HepG2 (cell line): ENCODE measurements around the gene GJD4. TPM values are rescaled to one million over a fixed set of nuclear protein-coding genes. Genes with fewer than 3 reads are reported as not detected.

Source experiments
- FOXJ3 ChIP-seq: sonication (generic); formaldehyde crosslinking; IDR thresholded peaks from 2 replicates; pipeline ENCODE4 v1.4.0; 2020; ENCODE audit warnings: missing genetic modification reagents, mild to moderate bottlenecking, borderline replicate concordance
- JUND ChIP-seq: sonication (generic); formaldehyde crosslinking; IDR thresholded peaks from 2 replicates; pipeline ENCODE4 v1.8.0; 2022; ENCODE audit warnings: mild to moderate bottlenecking, missing genetic modification reagents
- KLF11 ChIP-seq: IDR thresholded peaks from 2 replicates; pipeline ENCODE4 v1.6.1; 2016; ENCODE audit warnings: missing compliant biosample characterization
- PRPF4 ChIP-seq: fragments of 200-400 bp; formaldehyde crosslinking; IDR thresholded peaks from 2 replicates; pipeline ENCODE4 v1.6.1; 2016; ENCODE audit warnings: low read length, low read depth; ENCODE audit not compliant: poor library complexity, severe bottlenecking
- REL ChIP-seq: sonication (generic); formaldehyde crosslinking; conservative IDR thresholded peaks from 2 replicates; pipeline ENCODE4 v1.8.0; 2022; ENCODE audit warnings: mild to moderate bottlenecking, missing genetic modification reagents, moderate library complexity
- RFXAP ChIP-seq: sonication (generic); formaldehyde crosslinking; IDR thresholded peaks from 2 replicates; pipeline ENCODE4 v1.4.0; 2020; ENCODE audit warnings: missing genetic modification reagents, borderline replicate concordance
- ZNF207 ChIP-seq: fragments of 450-650 bp; IDR thresholded peaks from 2 replicates; pipeline ENCODE4 v1.6.1; 2016; ENCODE audit warnings: antibody characterized with exemption, borderline replicate concordance
- ZNF274 ChIP-seq: sonication (generic); formaldehyde crosslinking; IDR thresholded peaks from 2 replicates; pipeline ENCODE4 v1.5.1; 2020; ENCODE audit warnings: mild to moderate bottlenecking, missing genetic modification reagents
- ZNF777 ChIP-seq: sonication (generic); formaldehyde crosslinking; IDR thresholded peaks from 2 replicates; pipeline ENCODE4 v1.4.0; 2020; ENCODE audit warnings: missing genetic modification reagents
- polyA plus RNA-seq, 8 experiments: library from polyadenylated mRNA; depleted of rRNA in 3 of 8; stranded (reverse) in 7 of 8; unstranded in 1 of 8; fragments of >200 nt; fragmentation: Illumina TruSeq in 4 of 8; extraction: Trizol in 4 of 8; gene quantifications; 2 replicates each; pipeline versions ENCODE4 v1.2.1 to v1.2.3, GENCODE V29; 2011 to 2016; ENCODE audit warnings: low read depth in 4 of 8, missing spikeins in 1 of 8, mixed read lengths in 1 of 8; ENCODE audit not compliant: insufficient read depth in 1 of 8
- total RNA-seq, 5 experiments: library from RNA; depleted of rRNA; stranded (reverse); fragments of >200 nt; fragmentation: Illumina TruSeq; extraction: Trizol; gene quantifications; 2 replicates each; pipeline ENCODE4 v1.2.3, GENCODE V29; 2016; ENCODE audit warnings: low read depth in 1 of 5
- TF ChIP-seq, protein P1 (sequence below): sonication (generic); formaldehyde crosslinking; IDR thresholded peaks from 2 replicates; pipeline ENCODE4 v1.4.0; 2020; ENCODE audit warnings: missing genetic modification reagents, borderline replicate concordance
- TF ChIP-seq, protein P2 (sequence below), 2 experiments: sonication (generic) in 1 of 2; formaldehyde crosslinking in 1 of 2; IDR thresholded peaks; 2 replicates each; pipeline versions ENCODE4 v1.6.1 to v1.9.0; 2014 to 2022; ENCODE audit warnings: antibody characterized with exemption in 1 of 2, borderline replicate concordance in 1 of 2, inconsistent platforms in 1 of 2, low read depth in 1 of 2, missing genetic modification reagents in 1 of 2
- TF ChIP-seq, protein P3 (sequence below): sonication (generic); formaldehyde crosslinking; IDR thresholded peaks from 2 replicates; pipeline ENCODE4 v1.5.1; 2020; ENCODE audit warnings: missing genetic modification reagents, mild to moderate bottlenecking, borderline replicate concordance
- TF ChIP-seq, protein P4 (sequence below): sonication (generic); formaldehyde crosslinking; IDR thresholded peaks from 2 replicates; pipeline ENCODE4 v1.8.1; 2023; ENCODE audit warnings: mild to moderate bottlenecking, missing genetic modification reagents

Gene GJD4
- total and polyA plus RNA-seq, 2 of the 13 experiments (the other 11 are each of a cell fraction or from before 2014, with no cell fraction given), result not detected

DNA sequence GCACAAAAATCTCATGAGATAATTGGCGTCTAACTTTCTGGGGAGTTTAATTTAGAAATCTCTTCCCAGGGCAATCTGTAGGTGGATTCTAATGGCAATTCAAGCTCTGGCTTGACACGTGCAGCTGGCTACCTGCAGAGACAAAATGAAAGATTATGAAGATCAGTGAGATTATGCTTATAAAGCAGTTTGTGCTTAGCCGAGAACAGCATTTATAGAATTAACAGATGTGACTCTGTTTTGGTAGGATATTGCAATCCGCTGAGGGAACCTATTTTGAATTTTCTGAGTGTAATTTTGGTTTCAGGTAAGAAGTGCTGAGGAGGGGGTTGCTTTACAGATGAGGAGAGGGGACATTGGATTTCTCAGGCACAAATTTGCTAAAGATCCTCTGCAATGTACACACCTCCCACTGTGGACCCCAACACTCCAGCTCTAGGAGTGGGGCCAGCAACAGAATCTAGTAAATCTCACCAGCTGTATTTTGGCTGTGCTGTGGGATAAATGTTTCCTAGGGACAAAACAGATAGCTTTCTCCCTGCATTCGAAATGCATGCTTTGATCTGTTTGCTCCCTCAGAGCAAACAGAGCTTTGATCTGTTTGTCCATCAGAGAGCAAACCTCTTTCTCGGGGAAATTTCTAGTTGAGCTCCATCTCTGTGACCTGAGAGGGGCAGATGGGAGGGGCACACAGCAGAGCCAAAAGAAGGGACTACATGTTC lies 7.4 kb downstream of the GJD4 start (continued):
- TF ChIP-seq, protein P1, sequence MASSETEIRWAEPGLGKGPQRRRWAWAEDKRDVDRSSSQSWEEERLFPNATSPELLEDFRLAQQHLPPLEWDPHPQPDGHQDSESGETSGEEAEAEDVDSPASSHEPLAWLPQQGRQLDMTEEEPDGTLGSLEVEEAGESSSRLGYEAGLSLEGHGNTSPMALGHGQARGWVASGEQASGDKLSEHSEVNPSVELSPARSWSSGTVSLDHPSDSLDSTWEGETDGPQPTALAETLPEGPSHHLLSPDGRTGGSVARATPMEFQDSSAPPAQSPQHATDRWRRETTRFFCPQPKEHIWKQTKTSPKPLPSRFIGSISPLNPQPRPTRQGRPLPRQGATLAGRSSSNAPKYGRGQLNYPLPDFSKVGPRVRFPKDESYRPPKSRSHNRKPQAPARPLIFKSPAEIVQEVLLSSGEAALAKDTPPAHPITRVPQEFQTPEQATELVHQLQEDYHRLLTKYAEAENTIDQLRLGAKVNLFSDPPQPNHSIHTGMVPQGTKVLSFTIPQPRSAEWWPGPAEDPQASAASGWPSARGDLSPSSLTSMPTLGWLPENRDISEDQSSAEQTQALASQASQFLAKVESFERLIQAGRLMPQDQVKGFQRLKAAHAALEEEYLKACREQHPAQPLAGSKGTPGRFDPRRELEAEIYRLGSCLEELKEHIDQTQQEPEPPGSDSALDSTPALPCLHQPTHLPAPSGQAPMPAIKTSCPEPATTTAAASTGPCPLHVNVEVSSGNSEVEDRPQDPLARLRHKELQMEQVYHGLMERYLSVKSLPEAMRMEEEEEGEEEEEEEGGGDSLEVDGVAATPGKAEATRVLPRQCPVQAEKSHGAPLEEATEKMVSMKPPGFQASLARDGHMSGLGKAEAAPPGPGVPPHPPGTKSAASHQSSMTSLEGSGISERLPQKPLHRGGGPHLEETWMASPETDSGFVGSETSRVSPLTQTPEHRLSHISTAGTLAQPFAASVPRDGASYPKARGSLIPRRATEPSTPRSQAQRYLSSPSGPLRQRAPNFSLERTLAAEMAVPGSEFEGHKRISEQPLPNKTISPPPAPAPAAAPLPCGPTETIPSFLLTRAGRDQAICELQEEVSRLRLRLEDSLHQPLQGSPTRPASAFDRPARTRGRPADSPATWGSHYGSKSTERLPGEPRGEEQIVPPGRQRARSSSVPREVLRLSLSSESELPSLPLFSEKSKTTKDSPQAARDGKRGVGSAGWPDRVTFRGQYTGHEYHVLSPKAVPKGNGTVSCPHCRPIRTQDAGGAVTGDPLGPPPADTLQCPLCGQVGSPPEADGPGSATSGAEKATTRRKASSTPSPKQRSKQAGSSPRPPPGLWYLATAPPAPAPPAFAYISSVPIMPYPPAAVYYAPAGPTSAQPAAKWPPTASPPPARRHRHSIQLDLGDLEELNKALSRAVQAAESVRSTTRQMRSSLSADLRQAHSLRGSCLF (CRISPR knock-in tag), result no peak
- no peak for TF ChIP-seq PRPF4
- no peak for TF ChIP-seq FOXJ3 (CRISPR knock-in tag)
- TF ChIP-seq ZNF777 (CRISPR knock-in tag), result no peak
- no peak for TF ChIP-seq JUND (CRISPR knock-in tag)
- TF ChIP-seq ZNF207, result no peak
- TF ChIP-seq, protein P2, sequence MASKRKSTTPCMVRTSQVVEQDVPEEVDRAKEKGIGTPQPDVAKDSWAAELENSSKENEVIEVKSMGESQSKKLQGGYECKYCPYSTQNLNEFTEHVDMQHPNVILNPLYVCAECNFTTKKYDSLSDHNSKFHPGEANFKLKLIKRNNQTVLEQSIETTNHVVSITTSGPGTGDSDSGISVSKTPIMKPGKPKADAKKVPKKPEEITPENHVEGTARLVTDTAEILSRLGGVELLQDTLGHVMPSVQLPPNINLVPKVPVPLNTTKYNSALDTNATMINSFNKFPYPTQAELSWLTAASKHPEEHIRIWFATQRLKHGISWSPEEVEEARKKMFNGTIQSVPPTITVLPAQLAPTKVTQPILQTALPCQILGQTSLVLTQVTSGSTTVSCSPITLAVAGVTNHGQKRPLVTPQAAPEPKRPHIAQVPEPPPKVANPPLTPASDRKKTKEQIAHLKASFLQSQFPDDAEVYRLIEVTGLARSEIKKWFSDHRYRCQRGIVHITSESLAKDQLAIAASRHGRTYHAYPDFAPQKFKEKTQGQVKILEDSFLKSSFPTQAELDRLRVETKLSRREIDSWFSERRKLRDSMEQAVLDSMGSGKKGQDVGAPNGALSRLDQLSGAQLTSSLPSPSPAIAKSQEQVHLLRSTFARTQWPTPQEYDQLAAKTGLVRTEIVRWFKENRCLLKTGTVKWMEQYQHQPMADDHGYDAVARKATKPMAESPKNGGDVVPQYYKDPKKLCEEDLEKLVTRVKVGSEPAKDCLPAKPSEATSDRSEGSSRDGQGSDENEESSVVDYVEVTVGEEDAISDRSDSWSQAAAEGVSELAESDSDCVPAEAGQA (IDR thresholded peaks at IDR 0.05; ENCODE audit: low read depth), result no peak
- TF ChIP-seq, protein P2 (CRISPR knock-in tag; IDR thresholded peaks at IDR 0.05; ENCODE audit: borderline replicate concordance), result no peak
- no peak for TF ChIP-seq RFXAP
- no peak for TF ChIP-seq KLF11 (CRISPR knock-in tag)
- TF ChIP-seq REL, result no peak
- TF ChIP-seq, protein P3, sequence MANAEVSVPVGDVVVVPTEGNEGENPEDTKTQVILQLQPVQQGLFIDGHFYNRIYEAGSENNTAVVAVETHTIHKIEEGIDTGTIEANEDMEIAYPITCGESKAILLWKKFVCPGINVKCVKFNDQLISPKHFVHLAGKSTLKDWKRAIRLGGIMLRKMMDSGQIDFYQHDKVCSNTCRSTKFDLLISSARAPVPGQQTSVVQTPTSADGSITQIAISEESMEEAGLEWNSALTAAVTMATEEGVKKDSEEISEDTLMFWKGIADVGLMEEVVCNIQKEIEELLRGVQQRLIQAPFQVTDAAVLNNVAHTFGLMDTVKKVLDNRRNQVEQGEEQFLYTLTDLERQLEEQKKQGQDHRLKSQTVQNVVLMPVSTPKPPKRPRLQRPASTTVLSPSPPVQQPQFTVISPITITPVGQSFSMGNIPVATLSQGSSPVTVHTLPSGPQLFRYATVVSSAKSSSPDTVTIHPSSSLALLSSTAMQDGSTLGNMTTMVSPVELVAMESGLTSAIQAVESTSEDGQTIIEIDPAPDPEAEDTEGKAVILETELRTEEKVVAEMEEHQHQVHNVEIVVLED (CRISPR knock-in tag), result no peak
- TF ChIP-seq ZNF274 (CRISPR knock-in tag), result no peak
- TF ChIP-seq, protein P4, sequence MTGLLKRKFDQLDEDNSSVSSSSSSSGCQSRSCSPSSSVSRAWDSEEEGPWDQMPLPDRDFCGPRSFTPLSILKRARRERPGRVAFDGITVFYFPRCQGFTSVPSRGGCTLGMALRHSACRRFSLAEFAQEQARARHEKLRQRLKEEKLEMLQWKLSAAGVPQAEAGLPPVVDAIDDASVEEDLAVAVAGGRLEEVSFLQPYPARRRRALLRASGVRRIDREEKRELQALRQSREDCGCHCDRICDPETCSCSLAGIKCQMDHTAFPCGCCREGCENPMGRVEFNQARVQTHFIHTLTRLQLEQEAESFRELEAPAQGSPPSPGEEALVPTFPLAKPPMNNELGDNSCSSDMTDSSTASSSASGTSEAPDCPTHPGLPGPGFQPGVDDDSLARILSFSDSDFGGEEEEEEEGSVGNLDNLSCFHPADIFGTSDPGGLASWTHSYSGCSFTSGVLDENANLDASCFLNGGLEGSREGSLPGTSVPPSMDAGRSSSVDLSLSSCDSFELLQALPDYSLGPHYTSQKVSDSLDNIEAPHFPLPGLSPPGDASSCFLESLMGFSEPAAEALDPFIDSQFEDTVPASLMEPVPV (CRISPR knock-in tag), result no peak
